ENCODE data around the gene CDH4. TPM values are rescaled to one million over a fixed set of nuclear protein-coding genes. Genes with fewer than 3 reads are reported as not detected.

Gene CDH4
- total RNA-seq, 1 donor from 2014 or later, result 0.23 TPM

DNA sequence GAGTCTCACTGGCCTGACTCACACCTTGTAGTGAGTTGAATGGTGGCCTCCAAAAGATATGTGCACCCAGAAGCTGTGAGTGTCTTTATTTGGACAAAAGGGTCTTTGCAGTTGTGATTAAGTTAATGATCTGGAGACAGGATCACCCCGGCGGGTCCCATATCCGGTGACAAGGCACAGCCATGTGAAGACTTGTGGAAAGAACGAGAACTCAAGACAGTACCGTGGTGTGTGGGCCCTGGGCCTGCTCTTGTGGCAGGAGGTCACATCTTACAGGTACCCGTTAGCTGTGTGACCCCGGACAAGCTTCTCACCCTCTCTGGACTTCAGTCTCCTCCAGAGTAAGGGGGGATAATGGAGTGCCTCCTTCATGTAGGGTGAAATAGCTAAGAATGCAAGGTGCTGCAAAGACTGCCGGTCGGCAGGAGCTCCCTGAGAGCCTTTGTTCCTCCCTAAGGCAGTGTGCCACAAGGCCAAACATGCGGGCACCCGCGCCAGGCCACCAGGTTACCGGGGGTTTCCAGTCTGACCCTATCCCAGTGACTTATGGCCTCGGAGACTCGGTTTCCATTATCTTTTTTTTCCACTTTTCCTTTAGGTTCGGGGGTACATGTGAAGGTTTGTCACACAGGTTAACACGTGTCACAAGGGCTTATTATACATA is 39.2 kb downstream of the CDH4 start:
- Mint-ChIP-seq H3K4me3 (ENCODE audit: unreplicated experiment) (no peak overlapping the region), H3K27me3 (ENCODE audit: unreplicated experiment) (no peaks in the 10 kb centered on the region), H3K27ac (ENCODE audit: unreplicated experiment) (no peak overlapping the region), H3K9me3 (ENCODE audit: unreplicated experiment) (no peaks in the 10 kb centered on the region), H3K36me3 (ENCODE audit: low read depth, unreplicated experiment) (no peaks in the 10 kb centered on the region), H3K4me1 (ENCODE audit: unreplicated experiment) (no peaks in the 10 kb centered on the region)
- no peak for DNase-seq (ENCODE audit: low spot score)
- TF ChIP-seq, protein P1, sequence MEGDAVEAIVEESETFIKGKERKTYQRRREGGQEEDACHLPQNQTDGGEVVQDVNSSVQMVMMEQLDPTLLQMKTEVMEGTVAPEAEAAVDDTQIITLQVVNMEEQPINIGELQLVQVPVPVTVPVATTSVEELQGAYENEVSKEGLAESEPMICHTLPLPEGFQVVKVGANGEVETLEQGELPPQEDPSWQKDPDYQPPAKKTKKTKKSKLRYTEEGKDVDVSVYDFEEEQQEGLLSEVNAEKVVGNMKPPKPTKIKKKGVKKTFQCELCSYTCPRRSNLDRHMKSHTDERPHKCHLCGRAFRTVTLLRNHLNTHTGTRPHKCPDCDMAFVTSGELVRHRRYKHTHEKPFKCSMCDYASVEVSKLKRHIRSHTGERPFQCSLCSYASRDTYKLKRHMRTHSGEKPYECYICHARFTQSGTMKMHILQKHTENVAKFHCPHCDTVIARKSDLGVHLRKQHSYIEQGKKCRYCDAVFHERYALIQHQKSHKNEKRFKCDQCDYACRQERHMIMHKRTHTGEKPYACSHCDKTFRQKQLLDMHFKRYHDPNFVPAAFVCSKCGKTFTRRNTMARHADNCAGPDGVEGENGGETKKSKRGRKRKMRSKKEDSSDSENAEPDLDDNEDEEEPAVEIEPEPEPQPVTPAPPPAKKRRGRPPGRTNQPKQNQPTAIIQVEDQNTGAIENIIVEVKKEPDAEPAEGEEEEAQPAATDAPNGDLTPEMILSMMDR (IDR thresholded peaks at IDR 0.05; ENCODE audit: unreplicated experiment), result no peak

DNA sequence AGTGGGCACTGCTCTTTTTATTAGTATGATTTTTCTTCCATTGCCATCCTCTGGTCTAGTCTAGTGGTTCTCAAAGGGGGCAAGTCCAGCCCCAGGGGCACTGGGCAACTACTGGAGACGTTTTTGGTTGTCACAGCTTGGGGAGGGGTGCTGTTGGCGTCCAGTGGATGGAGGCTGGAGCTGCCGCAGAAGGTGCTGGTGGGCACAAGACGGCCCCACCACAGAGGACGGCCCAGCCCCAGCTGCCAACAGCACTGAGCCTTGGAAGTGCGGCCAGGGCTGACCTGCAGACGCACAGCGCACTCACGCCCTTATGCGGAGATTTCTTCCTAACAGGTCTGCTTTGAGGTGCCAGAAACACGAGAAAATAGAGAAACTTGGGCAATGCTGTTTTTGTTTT is 40.3 kb downstream of the CDH4 start:
- H3K4me1 Mint-ChIP-seq (ENCODE audit: unreplicated experiment), result no peaks in the 10 kb centered on the region
- TF ChIP-seq, protein P1 (IDR thresholded peaks at IDR 0.05; ENCODE audit: unreplicated experiment), result no peak
- H3K27ac Mint-ChIP-seq (ENCODE audit: unreplicated experiment), result no peak overlapping the region
- no peaks in the 10 kb centered on the region for H3K9me3 Mint-ChIP-seq (ENCODE audit: unreplicated experiment)
- H3K27me3 Mint-ChIP-seq (ENCODE audit: unreplicated experiment), result no peaks in the 10 kb centered on the region
- H3K4me3 Mint-ChIP-seq (ENCODE audit: unreplicated experiment), result no peak overlapping the region
- H3K36me3 Mint-ChIP-seq (ENCODE audit: low read depth, unreplicated experiment), result no peaks in the 10 kb centered on the region
- DNase-seq (ENCODE audit: low spot score), result no peak

DNA sequence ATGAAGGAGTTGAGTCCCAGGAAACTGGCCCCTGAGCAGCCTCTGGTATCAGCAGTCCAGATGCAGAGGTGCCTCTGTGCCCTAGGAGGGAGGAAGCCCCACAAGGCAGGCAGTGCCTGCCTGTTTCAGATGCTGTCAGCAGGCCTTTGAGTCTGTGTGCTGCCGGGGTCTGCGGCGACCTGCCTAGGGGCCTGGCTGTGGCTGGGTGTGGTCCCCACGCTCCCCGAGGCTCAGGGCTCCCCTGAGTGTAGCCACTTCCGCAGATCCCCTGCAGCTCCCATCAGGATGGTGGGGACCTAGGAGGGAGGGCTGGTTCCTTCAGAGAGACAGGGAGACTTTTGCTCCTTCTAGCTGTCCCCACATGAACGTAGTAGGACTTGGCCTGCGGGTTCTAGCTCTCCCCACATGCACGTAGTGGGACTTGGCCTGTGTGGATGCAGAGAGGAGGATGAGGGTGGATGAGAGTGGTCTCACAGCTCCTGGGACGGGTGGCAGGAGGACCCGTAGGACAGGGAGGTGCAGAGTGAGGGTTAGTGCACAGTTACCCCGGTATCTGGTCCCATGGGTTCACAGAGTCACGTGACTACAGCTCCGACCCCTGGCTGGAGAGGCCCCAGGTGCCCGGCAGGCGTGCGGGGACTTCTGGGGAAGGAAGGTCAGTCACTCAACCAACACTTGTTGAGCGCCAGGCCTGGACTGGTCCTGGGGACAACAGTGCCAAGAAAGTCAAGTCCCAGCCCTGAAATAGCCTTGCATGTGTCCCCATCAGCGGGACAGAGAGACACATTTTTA is 41.0 kb downstream of the CDH4 start:
- H3K36me3 Mint-ChIP-seq (ENCODE audit: low read depth, unreplicated experiment), result no peaks in the 10 kb centered on the region
- no peaks in the 10 kb centered on the region for H3K27me3 Mint-ChIP-seq (ENCODE audit: unreplicated experiment)
- no peaks in the 10 kb centered on the region for H3K4me1 Mint-ChIP-seq (ENCODE audit: unreplicated experiment)
- no peak overlapping the region for H3K4me3 Mint-ChIP-seq (ENCODE audit: unreplicated experiment)
- TF ChIP-seq, protein P1 (IDR thresholded peaks at IDR 0.05; ENCODE audit: unreplicated experiment), result no peak
- H3K9me3 Mint-ChIP-seq (ENCODE audit: unreplicated experiment), result no peaks in the 10 kb centered on the region
- no peak overlapping the region for H3K27ac Mint-ChIP-seq (ENCODE audit: unreplicated experiment)
- no peak for DNase-seq (ENCODE audit: low spot score)

DNA sequence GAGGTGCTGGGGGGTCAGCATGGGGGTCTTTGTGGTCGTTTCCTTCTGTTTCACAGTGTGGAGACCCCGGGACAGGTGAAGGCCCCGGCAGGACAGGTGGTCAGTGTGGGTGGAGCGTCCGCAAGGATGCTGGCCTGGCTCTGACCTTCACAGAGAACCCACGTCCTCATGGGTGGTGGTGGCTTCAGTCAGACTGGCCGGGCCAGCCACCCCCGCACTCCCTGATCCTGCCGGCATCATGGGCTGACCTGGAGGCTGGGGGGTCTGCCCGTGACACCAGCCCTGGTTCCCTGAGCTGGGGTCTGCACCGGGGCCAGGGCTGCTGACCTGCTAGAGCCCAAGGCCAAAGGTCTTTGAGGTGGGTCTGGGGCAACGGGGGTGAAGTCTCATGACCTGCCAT is 41.9 kb downstream of the CDH4 start:
- H3K9me3 Mint-ChIP-seq (ENCODE audit: unreplicated experiment), result no peaks in the 10 kb centered on the region
- H3K27me3 Mint-ChIP-seq (ENCODE audit: unreplicated experiment), result no peaks in the 10 kb centered on the region
- H3K4me3 Mint-ChIP-seq (ENCODE audit: unreplicated experiment), result no peak overlapping the region
- H3K4me1 Mint-ChIP-seq (ENCODE audit: unreplicated experiment), result no peaks in the 10 kb centered on the region
- no peaks in the 10 kb centered on the region for H3K36me3 Mint-ChIP-seq (ENCODE audit: low read depth, unreplicated experiment)
- DNase-seq (ENCODE audit: low spot score), result no peak
- TF ChIP-seq, protein P1 (IDR thresholded peaks at IDR 0.05; ENCODE audit: unreplicated experiment), result no peak
- no peak overlapping the region for H3K27ac Mint-ChIP-seq (ENCODE audit: unreplicated experiment)

DNA sequence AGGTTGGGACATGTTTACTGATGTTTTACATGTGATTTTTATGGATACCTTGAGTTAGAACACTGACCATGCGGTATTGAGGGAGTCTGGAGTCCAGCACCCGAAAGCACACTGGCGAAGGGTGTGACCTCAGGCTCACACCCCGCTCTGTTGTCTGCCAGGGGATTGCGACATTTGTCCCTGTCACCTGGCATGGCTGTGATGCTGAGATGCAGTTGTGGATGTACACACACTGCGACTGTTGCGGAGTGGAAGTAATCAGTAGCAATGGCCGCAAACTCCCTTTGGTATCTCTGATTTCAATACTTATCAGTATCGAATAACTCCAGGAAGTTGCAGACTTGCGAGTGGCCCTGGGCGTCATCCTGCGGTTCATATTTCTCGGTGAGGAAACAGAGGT is 43.2 kb downstream of the CDH4 start:
- H3K4me1 Mint-ChIP-seq (ENCODE audit: unreplicated experiment), result no peaks in the 10 kb centered on the region
- no peak for DNase-seq (ENCODE audit: low spot score)
- H3K27me3 Mint-ChIP-seq (ENCODE audit: unreplicated experiment), result peaks cover 5% of the 10 kb centered on the region
- no peak overlapping the region for H3K27ac Mint-ChIP-seq (ENCODE audit: unreplicated experiment)
- H3K9me3 Mint-ChIP-seq (ENCODE audit: unreplicated experiment), result no peaks in the 10 kb centered on the region
- TF ChIP-seq, protein P1 (IDR thresholded peaks at IDR 0.05; ENCODE audit: unreplicated experiment), result no peak
- no peaks in the 10 kb centered on the region for H3K36me3 Mint-ChIP-seq (ENCODE audit: low read depth, unreplicated experiment)
- no peak overlapping the region for H3K4me3 Mint-ChIP-seq (ENCODE audit: unreplicated experiment)

Measured in endothelial cell (in vitro differentiated cells).